Stimulated activated CD4-positive, alpha-beta T cell treated with anti-CD3 and anti-CD28 coated beads, Interleukin-1b, Interleukin-23, amount 100 ng/mL, for 48 hours (primary cell): ENCODE data around the gene CLDN20.
"Not testable (repeated sequence)": the region's sequence is repeated elsewhere in the genome, so short reads cannot be mapped to it uniquely, and the experiment has no call there.

ENCODE experiments used
- DNase-seq: peaks from one replicate; pipeline ENCODE4 v3.0.0-alpha.2; 2020

CLDN20 gene, protein sequence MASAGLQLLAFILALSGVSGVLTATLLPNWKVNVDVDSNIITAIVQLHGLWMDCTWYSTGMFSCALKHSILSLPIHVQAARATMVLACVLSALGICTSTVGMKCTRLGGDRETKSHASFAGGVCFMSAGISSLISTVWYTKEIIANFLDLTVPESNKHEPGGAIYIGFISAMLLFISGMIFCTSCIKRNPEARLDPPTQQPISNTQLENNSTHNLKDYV

DNA sequence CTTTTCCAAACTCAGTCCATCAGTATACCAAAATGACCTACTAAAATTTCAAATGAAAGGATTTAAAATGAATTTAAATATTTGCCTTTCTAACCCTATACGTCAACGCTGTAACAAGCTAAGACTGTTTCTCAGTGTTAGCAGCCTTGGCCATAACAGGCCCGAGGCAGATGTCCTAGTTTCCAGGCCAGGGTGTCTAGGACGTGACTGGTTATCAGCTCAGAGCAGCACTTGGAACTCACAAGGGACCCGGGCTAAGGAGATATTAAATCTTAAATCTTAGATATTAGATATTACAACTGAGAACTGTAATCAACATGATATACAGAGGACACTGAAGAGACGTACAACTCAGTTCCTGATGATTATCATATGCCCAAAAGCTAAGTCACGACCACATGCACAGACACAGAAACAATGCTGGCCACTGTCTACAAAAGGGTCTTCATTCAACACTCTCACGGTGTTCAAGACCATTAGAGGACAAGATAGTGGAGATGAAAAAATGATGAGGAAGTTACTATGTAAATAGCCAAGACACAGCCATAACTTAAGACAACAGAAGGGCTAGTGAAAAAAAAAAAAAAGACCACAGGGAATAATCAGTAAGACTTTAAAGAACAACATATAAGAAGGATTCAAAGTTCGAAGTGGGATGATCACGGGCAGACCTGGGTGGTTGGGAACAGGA is at the start of gene CLDN20:
CLDN20 (plus strand) TSS at position 641 of the 691 bp plus-strand sequence. CDS start 11,707 bp downstream, outside the sequence.
- no peak for DNase-seq

DNA sequence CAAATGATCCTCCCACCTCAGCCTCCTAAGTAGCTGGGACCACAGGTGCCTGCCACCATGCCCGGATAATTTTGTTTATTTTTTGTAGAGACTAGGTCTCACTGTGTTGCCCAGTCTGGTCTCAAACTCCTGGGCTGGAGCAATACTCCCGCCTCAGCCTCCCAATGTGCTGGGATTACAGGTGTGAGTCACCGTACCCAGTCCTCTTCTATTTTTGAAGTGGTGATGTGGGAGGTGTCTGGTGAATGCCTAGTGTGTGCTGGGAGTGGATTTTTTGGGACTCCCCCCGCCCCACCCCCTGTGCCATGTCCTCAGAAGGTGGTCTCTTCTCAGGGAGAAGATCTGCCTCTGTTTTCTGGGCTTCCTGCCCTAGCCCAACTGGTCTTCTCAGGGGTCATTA is 47.9 kb upstream of the CLDN20 start:
- DNase-seq: no peak

DNA sequence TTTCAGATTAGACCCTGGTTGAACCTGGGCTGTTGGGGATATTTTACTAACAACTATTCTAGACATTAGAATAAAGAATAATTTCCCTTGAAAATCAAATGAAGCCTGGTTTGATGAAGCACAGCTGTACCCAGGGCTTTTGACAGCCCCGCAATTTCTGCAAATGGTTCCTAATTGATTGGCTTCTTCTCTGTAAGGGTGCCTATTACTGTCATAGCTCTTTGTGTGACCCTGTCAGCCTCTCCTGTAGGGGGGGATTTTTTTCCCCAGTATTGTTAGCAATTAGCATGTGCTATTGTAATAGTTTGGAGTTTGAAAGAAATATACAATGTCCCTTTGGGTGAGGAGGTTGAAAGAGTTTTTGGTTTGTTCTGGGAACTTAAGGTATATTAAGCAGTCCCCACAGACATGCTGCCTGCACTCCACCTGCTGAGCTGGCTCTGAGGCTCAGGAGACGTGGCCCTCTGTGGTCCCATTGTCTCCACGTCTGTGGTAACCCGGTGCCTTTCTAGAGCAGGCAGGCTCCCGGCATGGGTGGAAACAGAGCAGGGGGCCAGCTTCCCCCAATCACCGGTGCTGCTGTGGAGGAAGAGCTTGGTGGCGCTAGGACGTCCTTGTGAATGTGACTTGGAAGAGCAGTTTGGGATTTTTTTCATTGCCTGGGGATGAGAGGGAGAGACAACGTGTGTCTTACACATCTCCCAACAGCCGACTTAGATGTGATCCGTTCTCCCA is 47.3 kb upstream of the CLDN20 start:
- no peak for DNase-seq

DNA sequence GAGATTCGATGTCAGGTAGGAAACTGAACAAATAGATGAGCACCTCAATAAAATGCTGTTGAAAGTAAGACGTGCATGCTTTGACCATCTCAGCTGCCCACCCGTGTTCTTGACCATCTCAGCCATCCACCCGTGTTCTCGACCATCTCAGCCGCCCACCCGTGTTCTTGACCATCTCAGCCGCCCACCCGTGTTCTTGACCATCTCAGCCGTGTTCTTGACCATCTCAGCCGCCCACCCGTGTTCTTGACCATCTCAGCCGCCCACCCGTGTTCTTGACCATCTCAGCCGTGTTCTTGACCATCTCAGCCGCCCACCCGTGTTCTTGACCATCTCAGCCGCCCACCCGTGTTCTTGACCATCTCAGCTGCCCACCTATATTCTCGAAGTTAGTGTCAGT is 45.1 kb upstream of the CLDN20 start:
- DNase-seq: not testable (repeated sequence)

DNA sequence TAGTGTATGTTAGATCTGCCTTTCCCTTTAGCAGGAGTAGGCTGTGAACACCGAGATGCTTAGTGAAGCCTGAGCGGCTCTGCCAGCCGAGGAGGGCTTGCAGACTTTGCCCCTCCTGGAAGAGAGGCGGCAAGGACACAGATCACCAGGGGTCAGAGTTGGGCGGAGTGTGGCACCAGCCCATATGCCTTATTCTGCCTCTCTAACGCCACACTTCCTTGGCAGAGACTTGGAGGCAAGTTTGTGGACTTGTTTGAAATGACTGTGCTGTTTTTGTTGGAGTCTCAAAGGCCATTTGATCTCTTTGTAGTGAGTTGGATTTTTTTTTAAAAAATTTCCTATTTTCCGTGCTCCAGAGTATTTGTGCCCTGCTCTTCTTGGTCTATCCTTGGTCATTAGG is 44.5 kb upstream of the CLDN20 start:
- DNase-seq: no peak

DNA sequence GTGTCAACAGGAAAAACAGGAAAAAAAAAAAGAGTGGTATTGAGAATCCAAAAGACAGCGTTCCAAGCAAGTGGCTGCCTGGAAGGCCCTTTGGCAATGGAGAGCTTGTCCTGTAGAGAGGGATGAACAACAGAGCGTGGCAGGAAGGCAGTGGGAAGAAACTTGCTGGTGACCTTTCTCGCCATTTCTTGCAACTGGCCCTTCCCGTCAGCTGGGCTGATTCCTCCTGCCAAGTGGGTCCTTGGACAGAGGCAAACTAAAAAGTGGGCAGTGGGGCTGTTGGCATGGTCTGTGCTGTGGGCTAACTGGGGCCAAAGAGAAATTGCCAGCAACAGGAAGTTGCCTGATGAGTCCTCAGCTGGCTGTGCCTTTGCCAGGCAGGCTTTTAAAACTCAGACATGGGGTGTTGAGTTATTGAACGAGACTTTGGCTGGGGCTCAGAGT is 43.9 kb upstream of the CLDN20 start:
- no peak for DNase-seq

DNA sequence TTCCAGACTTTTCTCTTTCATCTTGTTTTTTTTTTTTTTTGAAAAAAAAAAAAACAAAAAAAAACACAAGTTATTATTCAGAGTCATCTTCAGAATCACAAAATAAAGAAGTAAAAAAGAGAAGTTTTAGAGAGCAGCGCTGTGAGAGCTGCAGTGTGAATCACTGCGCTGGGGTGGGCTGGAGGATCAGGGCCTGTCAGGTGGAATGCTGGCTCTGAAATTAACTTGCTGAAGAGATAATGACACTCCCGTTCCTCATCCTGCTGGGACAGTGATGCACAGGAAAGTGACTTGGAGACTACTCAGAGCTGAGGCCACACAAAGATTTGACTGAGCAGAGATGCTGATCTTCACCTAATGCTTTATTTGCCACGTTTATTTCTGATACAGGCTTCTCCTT is 42.7 kb upstream of the CLDN20 start:
- DNase-seq: no peak

DNA sequence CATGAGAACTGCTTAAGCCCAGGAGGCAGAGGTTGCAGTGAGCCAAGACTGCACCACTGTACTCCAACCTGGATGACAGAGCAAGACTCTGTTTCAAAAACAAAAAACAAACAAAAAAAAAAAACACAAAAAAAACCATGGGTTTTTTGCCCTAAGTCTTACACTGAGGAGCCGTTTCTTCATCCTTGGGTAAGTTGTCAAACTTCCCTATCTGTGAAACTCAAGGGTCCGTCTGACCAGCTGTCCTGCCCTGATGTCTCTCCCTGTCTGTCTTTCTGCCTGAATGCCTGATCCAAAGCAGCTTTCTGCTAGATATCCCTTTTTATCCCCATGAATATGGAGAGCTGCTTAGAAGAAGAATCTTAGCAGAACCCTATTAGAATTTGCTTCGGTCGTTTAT is 41.3 kb upstream of the CLDN20 start:
- DNase-seq: no peak

DNA sequence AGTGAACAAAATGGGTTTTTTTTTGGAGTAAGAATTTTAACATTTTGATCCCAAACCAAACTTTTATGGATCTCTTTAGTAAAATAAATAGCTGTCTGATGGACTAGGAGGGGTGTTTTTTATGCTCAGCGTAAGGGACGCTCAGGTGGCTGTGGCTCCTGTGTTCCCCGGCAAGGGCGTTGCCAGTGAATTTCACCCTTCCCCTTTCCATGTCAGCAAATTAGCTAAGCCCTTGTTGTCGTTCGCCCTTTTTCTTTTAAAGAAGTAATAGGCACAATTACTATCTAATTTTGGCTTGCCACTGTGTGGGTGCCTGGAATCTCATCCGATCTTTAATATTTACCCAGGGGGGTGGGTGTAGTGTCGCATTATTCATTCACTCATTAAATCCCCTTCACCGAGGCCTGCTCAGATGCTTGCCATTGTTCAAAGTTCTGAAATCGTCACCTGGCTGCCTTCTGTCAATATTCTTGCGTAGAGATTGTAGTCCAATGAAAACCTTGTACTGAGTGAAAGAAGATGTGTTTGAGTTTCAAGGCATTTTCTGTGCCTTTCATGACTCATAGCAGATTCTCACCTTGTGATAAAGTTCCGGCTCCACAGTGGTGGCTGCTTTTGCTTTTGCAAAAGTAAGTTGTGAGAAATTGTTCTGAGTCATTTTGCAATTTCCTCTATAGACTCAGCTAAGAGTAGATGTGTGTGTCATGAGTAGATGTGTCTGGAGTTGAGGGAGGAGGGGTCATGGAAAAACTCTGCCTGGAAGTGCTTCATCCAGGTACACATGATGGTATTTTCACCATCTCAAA is 40.0 kb upstream of the CLDN20 start:
- DNase-seq: peak; percentile 74

DNA sequence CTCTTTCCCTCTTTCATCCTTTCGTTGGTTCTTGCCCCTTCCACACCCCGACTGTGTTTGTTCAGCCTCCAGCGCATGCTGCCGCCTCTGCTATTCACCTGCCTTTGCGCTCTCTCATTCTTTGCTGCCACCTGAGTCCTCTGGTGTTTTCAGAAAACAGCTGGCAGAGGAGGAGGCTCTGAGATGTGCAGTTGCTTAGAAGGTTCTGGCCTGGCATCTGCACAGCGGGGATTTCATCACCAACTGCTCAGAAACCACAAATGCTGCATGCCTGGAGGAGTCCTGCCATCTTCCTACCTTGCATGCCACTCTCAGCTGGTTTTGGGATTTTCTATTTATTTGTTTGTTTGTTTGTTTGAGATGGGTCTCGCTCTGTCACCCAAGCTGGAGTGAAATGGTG is 39.2 kb upstream of the CLDN20 start:
- no peak for DNase-seq

DNA sequence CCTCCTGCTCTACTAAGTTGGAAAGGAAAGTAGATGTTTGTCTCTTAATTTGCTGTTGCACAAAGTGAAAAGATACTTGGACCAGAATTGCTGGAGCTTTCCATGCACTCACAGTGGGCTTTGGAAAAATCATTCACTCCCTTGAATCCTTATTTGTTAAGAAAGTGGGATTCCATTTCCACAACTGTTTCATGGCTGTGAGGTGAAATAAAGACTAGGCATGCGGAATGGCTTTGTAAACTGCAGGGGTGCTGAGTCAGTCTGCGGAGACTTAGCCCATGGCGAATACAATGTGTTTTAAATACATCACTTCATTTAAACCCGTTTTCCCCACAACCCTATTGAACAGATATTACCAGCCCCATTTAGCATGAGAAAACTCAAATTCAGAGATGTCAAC is 36.8 kb upstream of the CLDN20 start:
- no peak for DNase-seq

DNA sequence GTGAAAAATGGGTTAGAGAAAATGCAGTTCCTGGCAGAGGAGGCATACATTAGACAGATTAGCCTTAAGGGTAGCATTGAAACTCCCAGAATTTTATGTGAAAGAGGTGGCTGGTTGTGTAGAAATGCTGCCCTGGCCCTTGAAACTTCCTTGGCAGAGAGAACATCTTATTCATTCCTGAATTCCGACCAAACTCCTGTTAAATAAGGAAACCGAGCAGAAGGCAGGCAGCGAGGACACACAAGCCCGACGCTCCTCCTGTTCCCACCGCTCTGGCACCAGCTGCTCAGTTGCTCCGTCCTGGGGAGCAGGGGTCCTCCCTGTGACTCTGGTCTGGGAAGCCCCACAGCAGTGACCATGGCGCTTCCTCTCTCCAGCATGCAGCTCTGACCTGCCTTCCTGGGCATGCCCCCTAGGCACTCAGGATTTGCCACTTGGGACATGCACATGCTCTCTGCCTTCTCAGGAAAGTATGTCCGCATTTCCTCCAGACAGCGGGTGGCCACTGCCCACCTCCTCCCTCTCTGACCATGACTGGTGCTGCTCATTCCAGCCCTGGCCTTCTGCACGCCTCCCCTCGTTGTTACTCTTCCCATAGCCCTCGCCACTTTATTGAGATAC is 35.2 kb upstream of the CLDN20 start:
- DNase-seq: no peak

DNA sequence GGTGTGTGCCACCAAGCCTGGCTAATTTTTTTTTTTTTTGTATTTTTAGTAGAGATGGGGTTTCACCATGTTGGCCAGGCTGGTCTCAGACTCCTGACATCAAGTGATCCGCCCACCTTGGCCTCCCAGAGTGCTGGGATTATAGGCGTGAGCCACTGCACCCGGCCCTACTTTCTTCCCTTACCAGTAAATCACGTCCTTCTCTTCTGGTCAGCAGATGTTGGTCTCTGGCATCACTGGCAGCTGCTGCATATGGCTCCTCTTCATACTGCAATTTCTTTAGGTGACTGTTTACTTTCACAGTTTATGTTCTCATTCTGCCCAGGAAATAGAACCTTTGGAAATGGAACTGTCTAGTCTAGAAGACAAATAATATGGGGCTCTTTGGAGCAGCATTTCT is 32.8 kb upstream of the CLDN20 start:
- DNase-seq: not testable (repeated sequence)

DNA sequence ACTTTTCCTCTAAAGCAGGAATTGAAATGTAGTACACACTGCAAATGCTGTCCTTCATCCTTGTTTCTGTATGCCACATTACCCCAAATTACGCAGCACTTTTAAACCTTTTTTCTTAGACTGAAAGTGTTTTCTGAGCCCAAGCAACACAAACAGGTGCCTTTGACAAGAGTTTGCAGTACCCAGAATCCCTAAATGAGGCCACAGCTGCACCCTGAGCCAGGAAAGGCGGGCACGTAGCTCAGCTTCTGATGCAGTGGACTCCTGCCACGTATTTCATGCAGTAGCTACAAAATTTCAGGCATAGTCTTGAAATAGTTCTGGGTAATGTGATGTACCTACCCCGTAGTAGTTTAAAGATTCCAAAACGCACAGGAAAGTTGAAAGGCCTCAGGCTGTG is 31.0 kb upstream of the CLDN20 start:
- no peak for DNase-seq

DNA sequence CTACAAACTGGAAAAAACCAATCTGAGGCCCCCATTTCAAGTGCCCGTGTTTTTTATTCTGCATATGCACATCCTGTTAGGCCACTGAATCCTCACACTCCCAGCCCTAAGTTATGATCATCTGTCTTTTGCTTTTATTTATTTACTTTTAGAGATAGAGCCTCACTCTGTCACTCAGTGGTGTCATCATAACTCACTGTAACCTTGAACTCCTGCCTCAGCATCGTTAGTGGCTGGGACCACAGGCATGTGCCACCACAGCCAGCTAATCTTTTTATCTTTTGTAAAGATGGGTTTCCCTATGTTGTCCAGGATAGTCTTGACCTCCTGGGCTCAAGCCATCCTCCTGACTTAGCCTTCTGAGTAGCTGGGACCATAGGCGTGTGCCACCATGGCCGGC is 29.6 kb upstream of the CLDN20 start:
- no peak for DNase-seq

DNA sequence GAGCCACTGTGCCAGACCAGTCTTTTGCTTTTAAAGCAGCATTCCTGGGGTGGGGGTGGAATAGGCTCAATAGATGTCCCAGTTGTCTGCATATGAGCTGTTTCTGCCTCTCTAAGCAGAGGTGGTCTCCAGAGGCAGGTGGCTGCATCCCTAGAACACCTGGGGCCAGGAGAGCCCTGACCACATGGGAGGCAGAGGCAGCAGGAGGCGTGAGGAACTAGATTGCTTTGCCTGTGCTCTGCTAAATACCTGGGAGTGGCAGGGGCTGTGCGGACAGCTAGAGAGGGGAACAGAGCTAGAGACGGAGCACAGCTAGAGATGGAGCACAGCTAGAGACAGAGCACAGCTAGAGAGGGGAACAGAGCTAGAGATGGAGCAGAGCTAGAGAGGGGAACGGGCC is 29.1 kb upstream of the CLDN20 start:
- DNase-seq: no peak

DNA sequence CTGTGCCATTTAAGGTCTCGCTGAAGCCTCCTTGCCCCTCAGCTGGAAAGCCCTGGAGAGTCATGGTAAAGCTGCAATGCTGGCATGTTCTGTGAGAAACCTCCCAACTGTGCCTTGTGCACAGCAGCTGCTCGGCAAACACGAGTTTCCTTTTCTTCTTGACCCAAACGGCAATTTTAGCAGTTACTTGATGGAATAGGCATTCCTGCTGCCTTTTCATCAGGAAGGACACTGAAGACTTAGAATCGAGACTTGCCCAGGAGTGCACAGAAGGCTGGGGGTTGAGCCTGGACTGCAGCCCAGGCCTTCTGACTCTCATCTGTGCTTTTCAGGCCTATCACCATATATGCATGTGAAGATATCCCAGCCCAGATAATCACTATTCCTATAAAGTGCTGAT is 28.7 kb upstream of the CLDN20 start:
- DNase-seq: no peak

DNA sequence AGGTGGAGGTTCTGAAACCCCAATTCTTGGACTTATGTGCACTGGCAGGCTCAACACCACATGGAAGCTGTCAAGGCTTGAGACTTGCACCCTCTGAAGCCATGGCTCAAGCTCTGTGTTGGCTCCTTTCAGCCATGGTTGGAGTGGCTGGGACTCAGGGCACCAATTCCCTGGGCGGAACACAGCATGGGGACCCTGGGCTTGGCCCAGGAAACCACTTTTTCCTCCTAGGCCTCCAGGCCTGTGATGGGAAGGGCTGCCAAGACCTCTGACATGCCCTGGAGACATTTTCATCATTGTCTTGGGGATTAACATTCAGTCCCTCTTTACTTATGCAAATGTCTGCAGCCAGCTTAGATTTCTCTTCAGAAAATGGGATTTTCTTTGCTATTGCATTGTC is 26.2 kb upstream of the CLDN20 start:
- DNase-seq: no peak

DNA sequence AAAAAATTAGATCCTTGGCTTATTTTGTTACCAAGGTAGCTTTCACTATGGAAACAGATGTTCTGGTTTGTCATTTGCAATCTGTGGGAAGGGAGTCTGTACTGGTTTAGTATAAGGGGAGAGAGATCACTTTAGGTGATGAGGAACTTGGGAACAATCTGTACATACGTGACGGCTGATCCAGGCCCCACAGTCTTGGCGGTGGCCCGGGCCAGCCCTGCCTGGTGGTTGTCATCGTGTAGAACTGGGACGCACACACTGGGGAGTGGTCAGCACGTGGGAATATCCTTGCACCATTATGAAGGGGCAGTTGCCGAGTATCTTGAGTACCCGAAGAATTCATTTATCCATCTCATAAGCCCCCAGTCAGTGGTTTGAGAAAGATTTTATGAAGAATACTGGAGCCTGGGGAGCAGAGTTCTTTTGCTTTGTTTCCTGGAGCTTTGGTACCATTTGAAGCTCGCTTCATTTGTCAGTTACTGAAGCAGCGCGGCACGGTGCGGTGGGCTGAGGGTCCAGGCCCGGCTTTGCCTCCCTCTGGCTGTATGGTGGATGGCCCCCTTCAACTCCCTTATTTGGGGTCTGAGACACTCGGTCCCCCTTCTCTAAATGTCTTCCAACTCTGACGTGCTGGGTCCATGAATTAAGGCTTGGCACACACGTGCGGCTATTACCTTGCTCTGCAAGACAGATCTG is 22.8 kb upstream of the CLDN20 start:
- no peak for DNase-seq

DNA sequence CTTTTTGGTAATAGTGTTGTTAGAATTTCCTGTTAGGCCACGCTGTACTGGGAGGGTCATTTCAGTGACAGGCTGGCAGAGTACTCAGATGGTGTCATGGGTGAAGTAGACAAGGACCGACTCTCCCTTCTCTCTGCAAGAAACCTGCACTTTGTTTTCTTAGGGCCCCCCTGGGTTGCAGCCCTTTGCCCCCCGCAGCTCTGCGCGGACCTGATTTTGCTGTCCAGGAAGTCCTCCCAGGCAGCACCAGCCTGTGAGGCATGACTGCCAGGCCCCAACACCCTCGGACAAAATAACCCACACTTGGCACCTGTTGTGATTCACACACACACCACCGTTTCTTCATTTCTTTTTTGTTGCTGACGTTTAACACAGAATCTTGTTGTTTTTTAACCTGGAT is 21.8 kb upstream of the CLDN20 start:
- DNase-seq: no peak

DNA sequence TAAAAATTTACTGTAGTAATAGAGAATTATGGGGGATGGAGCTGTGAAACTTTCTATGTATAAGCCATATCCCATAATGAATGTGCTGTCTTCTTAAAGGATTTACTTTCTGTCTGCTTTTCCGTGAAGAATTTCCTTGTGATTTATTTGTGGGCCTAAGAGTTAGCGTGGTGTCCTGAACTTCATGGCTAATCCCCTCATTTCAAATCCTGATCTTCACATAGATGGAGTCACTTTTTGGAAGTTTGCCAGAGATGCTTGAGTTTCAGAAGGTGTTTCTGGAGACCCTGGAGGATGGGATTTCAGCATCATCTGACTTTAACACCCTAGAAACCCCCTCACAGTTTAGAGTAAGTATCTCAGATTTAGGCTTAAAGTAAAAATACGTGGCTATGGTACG is 19.4 kb upstream of the CLDN20 start:
- DNase-seq: no peak

DNA sequence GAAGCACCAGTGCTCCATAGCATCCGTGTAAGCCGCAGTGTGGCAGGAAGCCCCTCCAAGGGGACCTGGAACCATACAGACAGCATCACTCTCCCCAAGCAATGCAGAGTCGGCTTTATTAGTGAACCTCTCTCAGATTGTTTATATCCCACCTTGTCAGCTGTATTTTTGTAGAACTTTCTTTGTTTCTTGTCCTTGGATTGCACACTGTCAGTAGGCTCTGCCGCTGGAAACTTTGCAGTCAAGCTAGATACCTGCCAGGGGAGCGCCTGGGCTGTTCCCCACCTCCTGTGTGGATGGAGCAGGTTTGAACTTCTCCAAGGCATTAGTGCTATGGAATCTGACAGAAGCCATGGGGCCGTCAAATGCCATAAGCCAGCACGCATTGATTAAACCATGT is 18.6 kb upstream of the CLDN20 start:
- no peak for DNase-seq
